ENCODE measurements around the gene CADM1.

CADM1 gene

GRCh38 chr11:115290479-115290878 lies 213.7 kb downstream of the CADM1 start:
- in situ Hi-C loops (cut with MboI; ENCODE audit: low sequenced_read_pairs), result no loop called here

GRCh38 chr11:115287266-115287665 lies 216.9 kb downstream of the CADM1 start:
- in situ Hi-C loops (cut with MboI; ENCODE audit: low sequenced_read_pairs), result no loop called here

DNA sequence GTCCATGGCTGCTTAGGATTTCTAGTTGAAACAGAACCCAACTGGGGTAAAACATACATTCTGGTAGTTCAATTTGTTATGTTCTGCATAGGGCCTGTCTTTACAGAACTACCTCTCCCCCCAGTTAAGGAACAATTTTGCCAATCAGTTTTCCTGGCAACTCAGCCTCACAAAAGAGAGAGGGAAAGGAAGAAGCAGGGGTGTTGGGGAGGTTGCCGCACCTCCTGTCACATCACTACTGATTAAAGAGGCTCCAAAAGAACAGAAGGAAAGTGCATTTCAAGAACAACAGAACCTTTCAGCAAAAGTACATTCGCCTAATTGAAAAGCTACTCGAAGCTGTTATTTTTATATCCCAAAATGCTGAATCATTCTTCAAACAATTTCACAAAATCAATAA lies 217.6 kb downstream of the CADM1 start:
- in situ Hi-C loops (cut with MboI; ENCODE audit: low sequenced_read_pairs), result no loop called here

- in situ Hi-C loops (cut with MboI; ENCODE audit: low sequenced_read_pairs), result no loop called here
Measured at GRCh38 chr11:115284773-115285172, 219.4 kb downstream of the CADM1 start.

GRCh38 chr11:115282923-115283322 lies 221.3 kb downstream of the CADM1 start:
- in situ Hi-C loops (cut with MboI; ENCODE audit: low sequenced_read_pairs), result no loop called here

- in situ Hi-C loops (cut with MboI; ENCODE audit: low sequenced_read_pairs), result no loop called here
Measured at GRCh38 chr11:115280775-115281174, 223.4 kb downstream of the CADM1 start.

DNA sequence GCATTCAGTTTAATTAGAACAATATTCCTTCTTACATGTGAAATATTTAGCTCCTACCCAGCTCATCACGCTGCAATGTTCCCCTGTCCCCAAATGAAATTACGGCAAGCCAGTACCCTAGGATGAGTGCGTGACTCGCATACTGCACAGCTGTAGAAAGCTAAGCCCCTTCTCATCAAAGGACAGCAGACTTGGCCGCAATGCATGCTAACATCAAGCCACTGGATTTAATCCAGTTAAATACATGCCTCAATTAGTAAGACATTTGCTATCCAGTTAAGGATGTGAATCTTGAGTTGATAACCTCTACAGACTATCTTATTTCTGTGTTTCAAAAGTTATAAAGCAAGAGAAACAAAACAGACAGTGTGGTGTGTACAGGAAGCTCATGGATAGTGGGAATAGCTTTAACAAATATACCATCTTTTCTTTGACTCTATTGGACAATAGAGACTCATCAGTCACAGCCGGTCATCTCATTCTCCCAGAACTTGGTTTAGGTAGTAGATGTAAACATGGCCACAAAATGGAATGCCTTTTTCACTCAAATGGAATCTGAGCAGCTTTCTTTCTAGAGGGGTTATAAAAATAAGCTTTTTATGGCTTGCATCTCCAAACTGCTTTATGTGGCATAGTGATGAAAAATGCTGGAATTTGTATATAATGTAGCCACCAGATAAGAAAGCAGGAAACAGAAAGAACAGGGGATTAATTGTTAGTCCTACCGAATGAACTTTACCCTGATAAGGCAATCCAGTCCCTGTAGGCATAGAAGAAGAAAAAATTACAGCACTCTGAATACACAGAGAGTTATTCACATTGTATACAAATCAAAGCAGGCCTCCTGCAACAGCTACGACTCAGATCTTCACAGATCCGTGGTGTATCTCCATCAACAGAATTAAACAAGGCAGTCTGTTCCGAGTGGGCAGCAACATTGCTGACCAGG lies 224.1 kb downstream of the CADM1 start:
- in situ Hi-C loops (cut with MboI; ENCODE audit: low sequenced_read_pairs), result no loop called here

GRCh38 chr11:115276799-115277198 lies 227.4 kb downstream of the CADM1 start:
- in situ Hi-C loops (cut with MboI; ENCODE audit: low sequenced_read_pairs), result no loop called here

GRCh38 chr11:115276191-115276590 lies 228.0 kb downstream of the CADM1 start:
- in situ Hi-C loops (cut with MboI; ENCODE audit: low sequenced_read_pairs), result no loop called here

DNA sequence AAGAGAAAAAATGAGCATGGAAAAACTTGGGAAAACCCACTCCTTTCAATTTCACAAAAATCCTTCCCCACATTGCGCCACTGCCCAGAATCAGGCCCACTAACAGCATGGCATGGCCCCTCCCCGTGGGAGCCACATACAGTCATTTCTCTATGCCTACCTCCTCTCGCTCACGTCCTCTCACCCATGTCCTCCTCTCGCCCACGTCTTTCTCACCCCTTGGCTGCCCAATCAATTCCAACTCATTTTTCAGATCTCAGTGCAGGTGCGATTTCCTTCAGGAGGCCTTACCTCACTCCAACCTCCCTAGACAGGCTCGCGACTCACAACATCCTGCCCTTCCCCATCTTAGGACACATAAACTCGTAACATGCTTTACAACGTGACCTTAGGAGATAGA lies 229.2 kb downstream of the CADM1 start:
- in situ Hi-C loops (cut with MboI; ENCODE audit: low sequenced_read_pairs), result no loop called here

DNA sequence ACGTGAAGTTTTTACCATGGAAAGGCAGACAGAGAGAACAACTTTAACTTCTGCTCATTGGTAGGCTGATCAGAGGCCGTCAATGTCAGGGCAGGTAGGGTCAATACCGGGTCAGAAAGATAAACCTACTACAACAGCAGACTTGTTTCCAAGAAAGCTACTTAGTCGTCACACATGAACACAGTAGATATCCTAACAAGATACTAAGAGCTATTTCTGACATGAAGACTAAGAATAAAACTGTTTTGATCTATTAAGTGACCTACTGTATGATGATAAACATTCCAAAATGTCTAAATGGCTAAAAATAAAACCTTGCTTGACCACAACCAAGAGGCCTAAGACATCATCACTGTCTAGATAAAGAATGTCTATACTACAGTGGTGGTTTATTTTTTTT lies 231.3 kb downstream of the CADM1 start:
- in situ Hi-C loops (cut with MboI; ENCODE audit: low sequenced_read_pairs), result no loop called here

DNA sequence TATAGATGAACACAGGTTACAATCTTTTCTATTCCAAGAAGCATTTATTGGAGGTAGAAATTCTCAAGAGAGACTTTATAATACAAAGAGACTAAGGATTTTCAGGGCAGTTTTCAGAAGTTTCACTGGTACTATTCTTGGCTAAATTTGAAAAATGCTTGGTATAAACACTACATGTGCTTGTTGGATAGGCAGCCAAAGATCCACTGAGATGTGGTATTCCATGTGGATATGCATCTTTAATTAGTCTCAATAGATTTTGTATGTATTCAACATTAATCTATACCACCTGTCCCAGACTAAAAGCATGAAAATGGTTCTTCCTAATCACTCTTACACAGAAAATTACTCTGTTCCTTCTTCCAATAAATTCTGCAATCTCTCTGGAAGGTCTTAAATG lies 232.6 kb downstream of the CADM1 start:
- in situ Hi-C loops (cut with MboI; ENCODE audit: low sequenced_read_pairs), result no loop called here

GRCh38 chr11:115269191-115269950 lies 234.8 kb downstream of the CADM1 start:
- in situ Hi-C loops (cut with MboI; ENCODE audit: low sequenced_read_pairs), result no loop called here

GRCh38 chr11:115267871-115268270 lies 236.3 kb downstream of the CADM1 start:
- in situ Hi-C loops (cut with MboI; ENCODE audit: low sequenced_read_pairs), result no loop called here

DNA sequence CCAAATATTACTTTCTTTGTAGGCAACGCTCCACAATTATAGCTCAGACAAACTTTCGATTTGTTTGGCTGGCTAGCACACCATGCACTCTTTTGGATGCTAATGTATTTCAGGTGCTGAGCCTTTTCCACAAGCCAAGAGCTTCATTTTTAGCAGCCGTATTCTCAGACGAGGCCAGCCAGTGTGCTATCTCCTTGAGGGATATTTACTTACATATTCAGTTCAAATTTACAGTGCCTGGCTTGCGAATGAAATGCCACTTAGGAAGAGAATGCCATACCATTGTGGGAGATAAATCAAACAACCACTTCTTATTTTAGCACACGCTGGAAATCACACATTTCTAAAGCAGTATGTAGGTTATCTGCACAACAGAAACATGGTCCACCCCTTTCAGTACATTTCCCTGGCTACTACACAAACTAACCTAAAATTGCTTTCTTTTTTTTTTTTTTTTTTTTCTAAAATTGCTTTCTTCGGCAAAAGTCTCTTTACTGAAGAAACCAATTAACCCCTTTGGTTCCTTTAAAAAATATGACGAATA lies 236.9 kb downstream of the CADM1 start:
- in situ Hi-C loops (cut with MboI; ENCODE audit: low sequenced_read_pairs), result no loop called here

DNA sequence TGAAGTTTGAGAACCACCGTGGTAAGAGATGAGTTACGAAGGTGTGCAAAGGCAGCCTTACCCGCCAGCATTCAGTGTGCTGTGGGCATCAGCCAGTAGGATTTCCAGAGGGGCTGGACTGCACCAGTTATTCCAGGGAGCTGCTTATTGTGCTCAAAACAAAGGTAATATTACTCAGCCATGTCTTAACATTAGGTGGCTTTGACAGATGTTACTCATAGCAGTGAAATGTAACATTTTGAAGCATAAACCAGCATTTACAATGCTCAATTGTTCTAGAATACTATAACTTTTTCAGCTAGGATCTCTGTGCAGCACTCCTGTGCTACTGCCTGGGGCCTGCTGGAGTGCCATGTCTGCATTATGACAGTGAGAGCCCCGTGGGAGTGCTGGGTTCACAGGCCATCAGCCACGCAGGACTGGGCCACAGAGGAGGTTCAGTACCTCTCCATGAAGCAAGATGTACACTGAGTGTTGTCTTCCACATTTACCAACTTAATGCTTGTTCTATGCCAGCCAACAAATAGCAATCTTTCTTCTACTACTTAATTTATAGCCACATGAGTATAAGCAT lies 238.1 kb downstream of the CADM1 start:
- in situ Hi-C loops (cut with MboI; ENCODE audit: low sequenced_read_pairs), result no loop called here

DNA sequence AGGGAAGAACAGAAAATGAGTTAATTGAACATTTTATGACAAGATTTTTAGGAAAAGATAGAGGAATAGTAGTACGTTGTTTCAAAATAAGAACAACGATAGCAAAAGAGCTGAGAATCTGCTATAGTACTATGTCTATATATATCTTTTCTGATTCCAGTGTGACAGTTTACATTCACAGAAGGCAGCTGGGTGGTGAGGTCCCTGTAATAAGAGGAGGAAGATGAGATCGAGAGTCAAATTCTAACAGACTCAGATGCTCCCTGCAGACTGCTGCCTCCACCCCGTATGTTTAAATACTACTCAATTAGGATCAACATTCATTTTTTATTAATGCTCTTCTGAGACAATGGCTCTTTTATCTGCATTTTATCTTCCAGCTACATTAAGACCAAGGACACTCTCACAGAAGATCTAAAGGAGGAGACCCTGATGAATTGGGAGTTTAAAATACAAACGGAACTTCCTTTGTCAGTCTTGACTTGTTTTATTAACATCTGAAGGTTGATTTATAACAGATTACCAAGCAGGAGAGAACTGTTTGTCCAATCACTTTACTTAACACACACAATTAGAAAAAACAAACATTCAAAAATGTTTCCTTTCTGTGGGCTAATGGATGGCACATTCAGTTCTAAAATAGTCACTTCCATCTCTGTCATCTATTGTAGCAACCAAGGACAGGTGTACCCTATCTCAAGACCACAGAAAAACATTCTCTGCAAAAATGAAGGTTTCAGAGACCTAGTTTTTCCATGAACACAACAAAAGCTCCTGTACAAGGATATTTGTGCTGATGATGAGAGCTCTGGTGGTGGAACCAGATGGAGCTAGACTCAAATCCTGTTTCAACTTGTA lies 240.2 kb downstream of the CADM1 start:
- in situ Hi-C loops (cut with MboI; ENCODE audit: low sequenced_read_pairs), result no loop called here

DNA sequence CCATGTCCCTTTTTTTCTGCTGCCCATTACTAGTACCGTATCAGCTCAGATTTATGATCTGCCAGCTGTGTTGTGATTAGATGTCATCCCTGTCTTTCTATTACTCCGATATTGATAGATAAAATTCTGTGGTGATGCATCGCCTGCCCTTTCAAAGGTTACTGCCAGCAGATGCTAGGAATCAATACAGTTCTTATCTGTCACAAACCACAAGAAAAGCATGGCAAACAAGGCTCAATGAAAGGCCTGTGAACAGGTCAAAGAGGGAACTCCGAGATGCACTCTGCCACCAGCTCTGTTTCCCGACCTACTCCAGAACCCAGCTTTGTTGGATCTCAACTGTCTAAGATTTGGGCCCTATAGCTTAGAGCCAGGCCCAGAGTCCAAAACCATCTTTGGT lies 246.0 kb downstream of the CADM1 start:
- in situ Hi-C loops (cut with MboI; ENCODE audit: low sequenced_read_pairs), result no loop called here

GRCh38 chr11:115257678-115258077 lies 246.5 kb downstream of the CADM1 start:
- in situ Hi-C loops (cut with MboI; ENCODE audit: low sequenced_read_pairs), result no loop called here

DNA sequence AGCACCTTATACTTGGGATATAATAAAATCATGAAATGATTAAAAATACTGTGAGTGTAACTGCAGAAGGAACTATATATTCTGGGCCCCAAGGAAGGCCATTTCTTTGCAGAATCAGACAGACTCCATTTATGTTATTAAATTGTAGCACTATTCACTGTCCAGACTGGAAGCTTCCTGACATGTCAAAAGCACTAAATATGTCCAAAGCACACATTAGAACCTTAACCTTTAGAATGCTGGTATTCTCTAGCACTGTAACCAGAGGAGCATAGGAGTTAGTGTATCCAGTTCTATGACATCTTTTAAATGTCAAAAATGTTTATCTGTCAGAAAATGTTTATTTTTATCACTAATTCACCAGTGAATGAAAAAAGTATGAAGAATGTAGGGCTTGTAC lies 246.9 kb downstream of the CADM1 start:
- in situ Hi-C loops (cut with MboI; ENCODE audit: low sequenced_read_pairs), result no loop called here
